ENCODE results near the gene ST6GALNAC5. TPM values are rescaled to one million over a fixed set of nuclear protein-coding genes. Genes with fewer than 3 reads are reported as not detected.

Gene ST6GALNAC5
- total RNA-seq, 1 experiment from 2014 or later = 0.29 TPM

DNA sequence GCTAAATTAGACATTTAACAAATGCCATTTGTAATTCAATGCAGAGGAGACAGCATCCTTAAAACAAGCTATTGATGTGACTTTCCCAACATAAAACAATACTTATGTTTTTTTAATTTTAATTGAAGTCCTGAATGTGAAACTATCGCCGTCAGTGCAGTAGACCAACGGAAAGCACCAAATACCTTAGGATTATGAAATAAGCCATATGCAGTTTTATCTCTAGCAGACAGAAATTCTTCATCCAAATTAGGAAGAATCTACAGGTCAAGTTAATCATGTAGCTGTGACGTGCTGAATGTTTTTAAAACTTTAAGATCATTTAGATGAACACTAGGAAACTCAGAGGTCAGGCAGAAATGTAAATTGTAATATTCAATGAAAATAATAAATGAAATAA lies 714 bp upstream of the ST6GALNAC5 start:
- no peak for DNase-seq (ENCODE audit: low read depth)

DNA sequence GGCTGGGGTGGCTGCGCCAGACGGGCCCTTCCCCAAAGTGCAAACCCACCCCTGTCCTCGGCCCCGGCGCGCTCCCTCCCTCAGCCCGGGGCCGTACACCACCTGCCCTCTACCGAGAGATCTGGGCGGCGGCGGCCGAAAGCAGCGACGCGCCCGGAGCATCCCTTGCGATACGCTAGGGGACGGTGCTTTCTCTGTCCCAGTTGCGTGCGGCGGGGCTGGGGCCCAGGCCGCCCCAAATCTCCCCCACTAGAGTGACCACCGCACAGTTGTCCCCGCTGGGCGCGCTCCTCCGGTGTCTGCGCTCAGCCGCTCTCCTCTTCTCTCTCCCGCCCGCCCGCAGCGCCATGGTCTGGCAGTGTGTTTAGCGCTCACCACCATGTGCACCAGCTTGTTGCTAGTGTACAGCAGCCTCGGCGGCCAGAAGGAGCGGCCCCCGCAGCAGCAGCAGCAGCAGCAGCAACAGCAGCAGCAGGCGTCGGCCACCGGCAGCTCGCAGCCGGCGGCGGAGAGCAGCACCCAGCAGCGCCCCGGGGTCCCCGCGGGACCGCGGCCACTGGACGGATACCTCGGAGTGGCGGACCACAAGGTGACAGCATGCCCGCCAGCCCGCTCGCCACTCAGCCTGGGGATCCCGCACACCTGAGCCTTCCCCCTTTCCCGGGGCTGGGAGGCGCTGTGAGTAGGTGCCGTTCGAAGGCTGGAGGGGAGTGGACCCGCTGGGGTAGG lies 1.0 kb downstream of the ST6GALNAC5 start:
- DNase-seq (ENCODE audit: low read depth) = peak; percentile 71

DNA sequence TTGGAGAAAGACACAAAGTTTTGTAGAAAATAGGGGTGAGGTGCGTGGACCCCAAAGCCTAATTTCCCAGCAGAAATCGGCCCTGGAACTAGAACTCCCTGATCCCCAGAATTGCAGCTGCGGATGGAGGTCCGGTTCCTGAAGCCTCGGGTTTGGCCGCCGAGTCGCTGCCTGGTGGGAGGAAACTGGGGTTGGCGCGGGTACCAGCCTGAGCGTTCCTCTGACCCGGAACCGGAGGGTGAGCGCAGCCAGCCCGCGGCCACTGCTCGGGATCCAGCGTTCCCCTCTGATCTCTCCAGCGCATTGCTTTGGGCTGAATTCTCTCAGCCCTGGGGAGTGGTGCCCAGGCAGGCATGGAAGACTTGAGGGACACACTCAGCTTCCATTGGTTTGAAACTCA lies 1.6 kb downstream of the ST6GALNAC5 start:
- no peak for DNase-seq (ENCODE audit: low read depth)

DNA sequence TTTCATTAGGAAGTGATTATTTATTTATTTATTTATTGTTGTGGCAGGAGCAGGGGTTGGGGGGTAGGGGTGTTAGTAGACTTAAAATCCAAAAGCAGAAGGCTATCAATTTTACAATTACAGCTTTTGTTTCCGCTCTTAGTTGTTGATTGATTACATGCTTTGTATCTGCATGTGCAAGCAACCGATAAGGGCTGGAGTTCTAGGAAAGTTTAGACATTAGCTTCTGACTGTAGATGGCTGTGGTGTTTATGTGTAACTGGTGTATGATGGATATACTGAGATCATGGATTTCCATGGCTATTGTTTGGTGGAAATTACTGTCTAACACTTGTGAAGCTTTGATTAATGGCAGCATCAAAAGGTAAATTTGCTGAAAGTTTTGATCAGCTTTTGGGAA lies 2.8 kb downstream of the ST6GALNAC5 start:
- no peak for DNase-seq (ENCODE audit: low read depth)

DNA sequence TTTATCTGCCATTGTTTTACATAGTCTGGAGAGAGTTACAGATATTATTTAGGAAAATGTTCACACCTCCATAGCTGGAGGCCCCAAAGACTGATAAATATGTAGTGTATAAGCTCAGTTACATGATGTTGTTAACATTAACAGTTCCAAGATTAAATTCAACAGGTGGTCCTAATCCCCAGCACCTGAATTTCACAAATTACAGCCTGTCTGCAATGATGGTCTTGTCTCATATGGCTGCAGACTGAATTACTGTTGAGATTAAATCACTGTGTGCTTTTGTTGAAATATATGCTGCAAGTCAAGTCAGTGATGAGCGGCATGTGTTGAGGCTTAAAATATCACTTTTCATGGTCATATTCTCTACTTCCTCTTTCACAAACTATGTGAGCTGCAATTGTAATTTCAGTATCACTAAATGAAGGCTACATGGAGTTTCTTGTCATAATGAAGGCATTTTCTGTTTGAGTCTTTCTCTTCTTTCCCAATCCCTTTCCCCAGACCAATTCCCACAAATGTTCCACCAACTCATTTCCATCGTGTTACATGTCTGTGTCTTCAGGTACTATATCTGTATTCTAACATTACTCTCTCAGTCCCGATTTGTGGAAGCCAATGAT lies 4.2 kb downstream of the ST6GALNAC5 start:
- DNase-seq (ENCODE audit: low read depth) = no peak

DNA sequence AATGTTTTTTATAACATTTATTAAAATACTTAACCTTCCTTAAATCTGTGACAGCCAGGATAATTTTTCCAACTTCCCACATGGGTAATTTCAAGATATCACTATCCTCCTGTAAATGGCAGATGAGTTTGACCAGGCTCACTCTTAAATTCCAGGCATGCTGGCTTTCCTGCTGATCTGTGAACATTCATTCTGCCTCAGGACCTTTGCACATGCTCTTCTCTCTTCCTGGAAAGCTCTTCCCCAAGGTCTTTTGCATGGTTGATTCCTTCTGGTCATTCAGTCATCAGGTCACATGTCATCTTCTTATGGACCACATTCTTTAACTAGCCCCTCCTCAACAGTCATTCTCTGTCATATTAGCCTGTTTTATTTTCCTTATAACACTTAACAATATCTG lies 5.7 kb downstream of the ST6GALNAC5 start:
- DNase-seq (ENCODE audit: low read depth) = no peak

DNA sequence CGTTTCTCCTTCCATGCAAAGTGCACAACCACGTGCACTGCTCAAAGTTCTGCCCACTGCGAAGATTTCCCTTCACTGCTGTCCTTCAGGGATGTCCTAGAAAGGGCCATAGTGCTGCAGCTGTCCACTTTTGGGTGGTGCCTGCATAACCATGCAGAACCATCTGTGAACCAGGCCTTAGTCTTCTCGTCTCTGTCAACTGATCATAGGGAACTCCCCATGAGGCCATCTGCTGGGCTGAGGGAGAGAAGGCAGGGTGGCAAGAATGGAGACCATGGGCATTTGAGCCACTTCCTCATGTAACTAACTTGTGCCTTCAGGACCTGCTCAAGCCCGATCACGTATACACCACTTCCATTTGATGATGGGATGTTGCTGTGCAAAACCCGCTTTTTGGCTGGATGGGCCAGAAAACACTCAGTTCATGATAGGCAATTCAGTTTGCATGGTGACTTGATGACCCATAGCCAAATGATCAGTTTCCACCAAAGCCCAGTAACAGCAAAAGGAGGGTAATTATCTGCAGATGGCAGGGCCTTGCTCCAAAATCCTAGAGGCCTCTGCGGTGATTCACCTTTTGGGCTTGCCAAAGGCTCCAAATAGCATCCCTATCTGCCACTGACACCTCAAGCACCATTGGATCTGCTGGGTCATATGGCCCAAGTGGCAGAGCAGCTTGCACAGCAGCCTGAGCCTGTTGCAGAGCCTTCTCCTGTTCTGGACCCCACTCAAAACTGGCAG lies 9.5 kb downstream of the ST6GALNAC5 start:
- DNase-seq (ENCODE audit: low read depth) = no peak

DNA sequence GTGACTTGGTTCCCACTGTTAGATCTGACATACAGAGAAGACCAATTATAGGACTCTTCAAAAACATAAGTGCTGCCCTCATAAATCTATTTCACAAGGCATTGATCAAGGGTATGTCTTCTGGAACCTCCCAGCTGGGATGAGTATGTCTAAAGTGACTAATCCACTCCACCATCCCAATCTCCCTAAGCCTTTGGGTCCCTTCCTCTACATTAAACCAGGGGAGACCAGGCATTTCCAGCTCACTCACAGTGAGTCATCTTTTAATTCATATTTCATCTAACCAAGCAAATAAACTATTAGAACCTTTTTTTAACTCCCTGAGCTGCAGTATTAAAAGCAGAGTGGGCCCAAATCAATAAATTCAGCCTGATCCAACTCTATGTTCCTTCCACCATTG lies 11.7 kb downstream of the ST6GALNAC5 start:
- peak; percentile 20 for DNase-seq (ENCODE audit: low read depth)

DNA sequence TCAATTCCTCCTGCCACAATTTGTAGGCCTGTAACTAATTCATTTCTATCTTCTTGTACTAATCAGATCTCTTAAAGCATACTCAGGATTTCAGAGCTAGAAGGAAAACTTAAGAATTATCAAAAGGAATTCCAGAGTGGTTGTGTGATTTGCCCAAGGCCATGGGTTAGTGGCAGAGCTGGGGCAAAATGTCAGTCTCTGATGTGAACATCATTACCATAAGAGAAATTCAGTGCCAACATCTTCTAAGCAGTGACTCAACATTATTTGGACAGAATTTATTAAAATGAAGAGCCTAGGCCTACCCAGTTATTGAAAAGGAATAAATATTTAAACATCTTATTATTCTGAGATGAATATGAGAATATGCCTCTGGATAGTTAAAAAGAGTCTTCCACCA lies 14.5 kb downstream of the ST6GALNAC5 start:
- DNase-seq (ENCODE audit: low read depth) = no peak

DNA sequence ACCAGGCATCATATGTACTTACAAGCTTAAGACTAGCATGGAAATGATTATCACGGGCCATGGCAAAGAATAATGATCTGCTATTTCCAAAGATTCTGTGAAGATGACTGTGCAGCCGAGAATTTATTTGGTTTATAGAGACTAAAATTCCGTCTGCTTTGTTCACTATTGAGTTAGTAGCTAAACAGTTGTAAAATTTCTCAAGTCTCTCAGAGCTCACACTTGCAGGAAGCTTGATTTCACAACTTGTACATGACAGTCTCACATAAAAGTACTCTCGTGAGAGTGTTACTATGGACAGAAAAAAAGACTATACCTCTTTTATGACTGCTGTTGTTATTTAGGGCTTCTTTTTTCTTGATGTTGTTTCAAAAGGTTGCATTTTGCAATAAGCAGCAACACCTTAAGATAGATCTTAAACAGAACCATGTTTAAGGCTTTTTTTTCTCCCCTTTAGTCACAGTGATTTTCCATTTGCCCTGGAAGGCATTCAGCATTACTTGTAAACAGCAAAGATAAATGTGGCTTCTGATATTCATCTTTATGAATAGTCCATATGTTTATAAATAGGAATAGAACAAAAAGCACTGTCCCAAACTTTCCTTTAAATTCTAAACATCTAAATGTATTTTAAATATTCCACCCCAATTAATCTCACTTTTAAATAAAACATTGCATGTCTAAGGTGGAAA lies 24.8 kb downstream of the ST6GALNAC5 start:
- DNase-seq (ENCODE audit: low read depth) = no peak

DNA sequence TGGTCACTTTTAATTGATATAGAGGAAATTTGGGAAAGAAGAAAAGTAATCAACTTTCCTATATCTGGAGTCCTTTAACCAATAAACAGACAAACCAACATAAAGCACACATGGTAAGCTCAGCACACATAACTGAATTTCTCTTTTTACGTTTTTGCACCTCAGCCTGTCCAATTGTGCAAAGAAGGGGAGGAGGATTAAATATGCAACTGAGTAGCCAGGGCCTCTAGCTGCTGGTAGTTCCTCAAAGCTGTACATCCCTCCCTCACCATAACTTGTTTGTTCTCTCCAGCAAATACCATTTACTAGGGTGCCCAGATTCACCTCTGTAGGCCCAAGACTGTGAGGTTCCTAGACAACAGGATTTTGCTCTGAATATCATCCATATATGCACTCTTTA lies 25.4 kb downstream of the ST6GALNAC5 start:
- DNase-seq (ENCODE audit: low read depth) = no peak

DNA sequence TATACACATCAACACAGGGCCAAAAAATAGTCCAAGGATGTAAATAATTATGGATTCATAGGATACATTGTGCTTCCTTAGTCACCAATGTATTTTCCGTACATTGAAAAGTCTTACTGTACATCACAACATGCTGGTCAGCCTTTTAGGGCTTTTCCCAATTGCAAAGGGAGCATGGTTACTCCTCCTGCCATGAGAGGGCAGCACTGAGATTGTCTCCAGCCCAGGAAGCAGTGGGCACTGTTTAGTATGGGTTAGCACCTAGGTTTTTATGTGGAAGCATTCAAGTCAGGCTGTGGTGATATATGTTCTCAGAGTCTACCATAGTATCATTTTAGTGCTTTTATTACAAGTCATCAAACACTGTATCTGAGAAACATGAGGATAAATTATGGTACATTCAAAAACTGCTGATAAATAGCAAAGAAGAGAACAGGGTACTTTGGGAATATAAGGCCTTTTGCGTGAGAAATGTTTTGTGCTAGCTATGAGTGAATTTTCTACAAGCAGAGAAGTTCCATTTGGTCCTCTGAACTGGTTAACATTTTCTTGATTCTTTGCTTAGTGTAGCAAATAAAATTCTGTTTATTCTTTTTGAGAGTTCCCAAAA lies 34.0 kb downstream of the ST6GALNAC5 start:
- peak; percentile 75 for DNase-seq (ENCODE audit: low read depth)

DNA sequence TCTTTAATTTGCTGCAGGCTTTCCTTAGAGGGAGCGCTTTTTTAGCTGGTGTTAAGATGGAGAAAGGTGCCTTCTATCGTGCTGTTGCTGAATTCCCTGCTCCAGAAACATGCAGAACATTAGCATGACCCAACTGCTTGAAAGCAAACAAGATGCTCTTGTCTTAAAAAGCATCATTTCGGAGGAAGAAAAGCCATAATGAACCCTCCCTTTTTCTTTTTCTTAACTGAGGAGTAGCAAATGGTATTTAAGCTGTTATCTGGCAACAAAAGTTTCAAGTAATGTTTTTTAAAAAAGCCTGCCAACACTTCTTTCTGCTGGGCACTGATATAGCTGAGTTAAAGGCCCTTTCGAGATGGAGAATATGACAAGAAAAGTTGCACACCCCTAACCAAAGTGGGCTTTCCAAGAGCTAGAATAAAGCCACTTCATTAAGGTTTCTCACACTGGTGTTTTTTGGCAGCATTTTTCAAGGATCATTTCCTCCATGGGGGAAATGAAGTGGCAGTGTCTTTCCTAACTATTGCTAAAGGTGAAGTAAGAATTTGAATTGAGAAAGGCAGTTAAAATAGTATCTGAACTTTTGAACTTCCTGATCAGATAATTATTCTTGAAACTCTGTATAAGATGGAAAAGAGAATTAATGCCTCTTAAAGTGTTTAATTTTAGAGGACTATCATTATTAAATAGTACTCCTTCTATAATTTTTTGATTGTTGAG lies 38.8 kb downstream of the ST6GALNAC5 start:
- DNase-seq (ENCODE audit: low read depth) = no peak

DNA sequence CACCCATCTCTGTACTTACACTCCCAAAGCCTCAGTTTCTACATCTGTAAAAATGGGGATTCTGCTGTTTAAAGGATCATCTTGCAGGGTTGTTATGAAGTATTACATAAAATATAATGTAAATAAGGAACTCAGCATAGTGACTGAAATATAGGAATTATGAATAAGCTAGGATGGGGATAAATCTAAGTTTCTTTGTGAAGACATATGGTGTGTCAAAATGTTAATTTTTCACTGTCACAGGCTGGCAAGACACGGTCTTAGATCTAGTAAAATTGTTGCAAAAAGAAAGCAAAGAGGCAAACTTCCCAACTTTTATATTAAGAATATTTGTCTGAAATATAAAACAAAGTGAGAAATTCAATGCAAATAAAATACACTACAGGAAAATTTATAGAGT lies 42.0 kb downstream of the ST6GALNAC5 start:
- no peak for DNase-seq (ENCODE audit: low read depth)

DNA sequence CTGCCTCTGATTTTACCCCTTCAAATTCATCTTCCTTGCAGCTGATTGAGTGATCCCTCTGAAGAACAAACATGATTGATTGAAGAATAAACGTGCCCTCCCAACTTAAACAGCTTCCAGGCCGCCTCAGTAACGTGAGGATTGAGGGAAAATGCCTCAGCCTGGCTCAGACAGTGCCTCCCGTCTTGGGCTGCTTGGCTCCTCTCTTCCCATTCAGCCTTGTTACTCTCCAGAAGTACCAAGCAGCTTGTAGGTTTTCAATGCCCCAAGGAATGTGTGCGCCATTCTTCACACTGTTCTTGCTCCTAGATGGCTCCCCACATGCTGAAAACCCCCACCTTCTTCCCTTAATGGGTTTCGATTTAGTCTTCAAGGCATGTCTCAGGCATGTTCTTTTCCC lies 51.8 kb downstream of the ST6GALNAC5 start:
- DNase-seq (ENCODE audit: low read depth) = no peak

DNA sequence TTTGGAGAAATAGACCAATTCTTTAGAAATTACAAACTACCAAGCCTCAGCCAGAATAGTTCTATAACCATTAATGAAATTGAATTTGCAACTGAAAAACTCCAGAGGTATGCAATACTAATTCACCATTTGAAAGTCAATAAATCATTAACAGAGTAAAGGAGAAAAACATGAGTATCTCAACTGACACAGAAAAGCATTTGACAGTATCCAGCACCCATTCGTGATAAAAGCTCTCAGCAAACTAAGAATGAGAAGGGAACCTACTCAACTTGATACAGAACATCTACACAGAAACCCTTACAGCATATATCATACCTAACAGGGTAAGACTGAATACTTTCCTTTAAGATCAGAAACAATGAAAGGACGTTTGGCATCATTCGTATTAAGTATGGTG lies 54.3 kb downstream of the ST6GALNAC5 start:
- no peak for DNase-seq (ENCODE audit: low read depth)

DNA sequence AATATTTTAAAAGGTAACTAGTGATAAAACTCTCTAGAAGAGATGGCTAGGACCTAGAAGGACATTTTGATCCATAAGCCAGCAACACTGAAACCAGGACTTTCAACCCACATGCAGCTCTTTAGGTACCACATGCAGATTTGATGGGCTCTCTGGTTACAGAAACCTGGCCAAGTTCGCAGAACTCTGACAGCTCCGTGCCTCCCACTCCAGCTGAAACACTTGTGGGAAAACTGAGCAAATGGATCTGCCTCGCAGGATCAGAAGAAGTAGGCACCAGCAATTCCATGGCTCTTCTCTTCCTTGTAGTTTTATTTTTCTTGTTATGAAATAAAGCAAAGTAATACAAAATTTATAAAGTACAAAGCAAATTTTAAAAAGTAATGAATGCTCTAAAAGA lies 58.5 kb downstream of the ST6GALNAC5 start:
- no peak for DNase-seq (ENCODE audit: low read depth)

DNA sequence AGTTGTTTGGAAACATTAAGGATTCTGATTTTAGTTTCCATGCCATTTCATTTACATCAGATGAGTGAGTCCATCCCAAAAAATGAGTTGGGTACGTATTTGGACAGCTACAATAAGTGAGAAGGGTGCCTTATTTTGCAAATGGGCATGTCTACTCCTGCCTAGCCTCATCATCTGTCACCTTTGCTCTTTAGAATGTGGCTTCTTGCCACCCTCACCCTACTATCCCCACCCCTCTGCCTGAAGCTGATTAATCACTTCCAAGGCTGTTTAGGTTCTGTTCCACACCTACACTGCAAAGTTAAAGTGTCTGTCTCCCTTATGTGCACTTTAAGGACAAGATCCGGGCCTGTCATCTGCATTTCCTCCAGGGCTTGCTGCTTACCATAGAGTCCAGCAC lies 61.2 kb downstream of the ST6GALNAC5 start:
- DNase-seq (ENCODE audit: low read depth) = no peak

DNA sequence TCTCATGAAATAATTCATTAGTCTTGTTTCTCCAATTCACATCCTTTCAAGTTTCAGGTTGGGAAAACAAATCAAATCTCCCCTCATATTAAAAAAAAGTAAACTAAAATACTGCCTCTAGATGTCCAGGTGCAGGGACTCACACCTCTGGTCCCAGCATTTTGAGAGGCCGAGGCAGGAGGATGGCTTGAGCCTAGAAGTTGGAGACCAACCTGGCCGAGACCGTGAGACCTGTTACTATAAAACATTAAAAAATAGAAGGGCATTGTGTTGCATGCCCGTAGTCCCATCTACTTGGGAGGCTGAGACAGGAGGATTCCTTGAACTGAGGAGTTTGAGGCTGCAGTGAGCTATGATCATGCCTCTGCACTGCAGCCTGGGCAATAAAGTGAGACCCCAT lies 61.9 kb downstream of the ST6GALNAC5 start:
- DNase-seq (ENCODE audit: low read depth) = no peak

DNA sequence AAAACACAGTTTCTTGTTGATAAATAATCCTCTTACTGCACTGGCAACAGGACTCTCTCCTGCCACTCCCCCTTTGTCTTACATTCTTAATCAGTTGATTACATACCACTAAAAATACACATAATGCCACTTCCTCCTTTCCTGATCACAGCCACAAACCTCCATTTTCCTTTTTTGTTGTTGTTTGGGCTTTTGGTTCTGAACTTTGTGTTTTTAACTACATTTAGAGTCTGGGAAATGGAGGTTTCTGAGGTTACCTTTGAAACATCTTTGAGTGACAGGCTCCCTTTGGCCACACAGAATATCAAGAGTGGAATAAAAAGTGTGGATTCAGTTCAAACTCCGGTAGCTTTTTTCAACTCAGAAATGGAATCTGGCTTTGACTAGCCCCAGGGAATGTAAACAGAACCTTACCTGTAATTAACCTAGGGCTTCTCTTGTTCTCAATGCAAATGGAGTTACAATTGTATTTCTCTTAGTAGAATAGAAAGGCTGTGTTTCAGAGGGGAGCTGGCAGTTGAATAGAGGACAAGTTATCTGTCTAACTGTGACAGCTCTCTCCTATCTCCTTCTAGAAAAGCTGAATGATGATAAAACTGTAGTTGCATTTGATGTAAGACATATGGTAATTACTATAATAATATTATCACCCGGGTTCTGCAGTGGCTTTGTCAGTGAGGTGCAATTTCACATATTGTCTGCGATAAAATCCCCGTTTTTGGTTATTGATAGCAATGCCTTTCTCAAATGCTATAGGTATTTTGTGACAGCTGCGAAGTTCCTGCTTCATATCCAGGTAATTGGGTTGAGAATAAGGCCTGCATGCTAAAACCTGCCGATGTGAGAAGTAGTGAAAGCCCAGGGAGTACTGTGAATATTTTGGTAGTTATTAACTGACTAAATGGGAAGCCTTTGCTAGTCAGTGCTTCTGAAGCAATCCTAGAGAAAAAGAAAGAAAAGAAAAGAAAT lies 66.9 kb downstream of the ST6GALNAC5 start:
- DNase-seq (ENCODE audit: low read depth) = no peak
